A673 (cell line): Measurements from ENCODE around the gene MT1F. TPM values are rescaled to one million over a fixed set of nuclear protein-coding genes. Genes with fewer than 3 reads are reported as not detected.
A peak's percentile ranks its signal among the peaks of the same experiment; 100 is the strongest.

Experiments used
- BruUV-seq: library from RNA; stranded (reverse); fragments of 400-500 nt; replicated peaks from 2 replicates; lab custom pipeline; 2021; lab: Mats Ljungman, UMichigan
- CTCF ChIA-PET: fragments of 300-600 bp; sonication (Branson Sonifier 250); formaldehyde crosslinking; loops from one replicate; lab custom pipeline; 2022; ENCODE audit warnings: antibody characterized with exemption; lab: Charles Lee
- POLR2A ChIA-PET: fragments of 300-600 bp; sonication (Branson Sonifier 250); formaldehyde crosslinking; loops from one replicate; lab custom pipeline; 2022; ENCODE audit warnings: antibody characterized with exemption; ENCODE audit not compliant: low non-redundant PET; lab: Charles Lee
- DNase-seq: peaks from one replicate; pipeline ENCODE4 v3.0.0-alpha.2; 2015; ENCODE audit warnings: low spot score
- H3K27ac ChIP-seq: fragments of 200-600 bp; sonication (generic); 2 replicates; pipeline ENCODE4 v1.5.1; 2016; ENCODE audit warnings: mixed run types, low read depth, mild to moderate bottlenecking, mixed read lengths, antibody characterized with exemption, low read length; ENCODE audit not compliant: poor library complexity, severe bottlenecking
- H3K27me3 ChIP-seq: fragments of 200-600 bp; sonication (generic); replicated peaks from 2 replicates; pipeline ENCODE4 v1.6.1; 2017; ENCODE audit warnings: mixed run types, low read depth, mild to moderate bottlenecking, mixed read lengths, antibody characterized with exemption, low read length; ENCODE audit not compliant: insufficient read depth, poor library complexity
- H3K36me3 ChIP-seq: fragments of 200-600 bp; sonication (generic); 2 replicates; pipeline ENCODE4 v1.6.1; 2016; ENCODE audit warnings: mixed run types, mild to moderate bottlenecking, mixed read lengths, antibody characterized with exemption, low read length; ENCODE audit not compliant: insufficient read depth, poor library complexity, severe bottlenecking
- H3K4me1 ChIP-seq: fragments of 200-600 bp; sonication (generic); 2 replicates; pipeline ENCODE4 v1.6.1; 2017; ENCODE audit warnings: mixed run types, mild to moderate bottlenecking, mixed read lengths, antibody characterized with exemption, low read length; ENCODE audit not compliant: insufficient read depth, poor library complexity, severe bottlenecking
- H3K4me3 ChIP-seq: fragments of 200-600 bp; sonication (generic); 2 replicates; pipeline ENCODE4 v1.5.1; 2016; ENCODE audit warnings: low read depth, mixed run types, mild to moderate bottlenecking, mixed read lengths, low read length; ENCODE audit not compliant: poor library complexity, severe bottlenecking
- H3K9me3 ChIP-seq: fragments of 200-600 bp; sonication (generic); 2 replicates; pipeline ENCODE4 v1.6.1; 2016; ENCODE audit warnings: mixed run types, low read depth, mild to moderate bottlenecking, mixed read lengths, antibody characterized with exemption, low read length; ENCODE audit not compliant: poor library complexity, severe bottlenecking
- CTCF ChIP-seq: fragments of 300-800, 200-600 bp; sonication (generic); conservative IDR thresholded peaks from 2 replicates; pipeline ENCODE4 v1.5.1; 2017; ENCODE audit warnings: low read depth, mild to moderate bottlenecking, antibody characterized with exemption, low read length, moderate library complexity, mixed read lengths
- EZH2 ChIP-seq: fragments of 200-600 bp; sonication (generic); IDR thresholded peaks from 2 replicates; pipeline ENCODE4 v1.6.1; 2017; ENCODE audit warnings: borderline replicate concordance, low read depth, mild to moderate bottlenecking, mixed read lengths, antibody characterized with exemption, low read length; ENCODE audit not compliant: poor library complexity, severe bottlenecking
- intact Hi-C: fragments of 100-400 bp; cut with micrococcal nuclease; formaldehyde crosslinking; loops from one replicate; pipeline ENCODE4 v1.10.0; 2022; ENCODE audit not compliant: unreplicated experiment
- total RNA-seq: library from RNA; stranded (reverse); gene quantifications from 2 replicates; pipeline ENCODE4 v1.2.3, GENCODE V29; 2021

The MT1F gene
- total RNA-seq, 1 experiment from 2014 or later = 26.9 TPM

GRCh38 chr16:56623637-56624036 lies 34.1 kb upstream of the MT1F start:
- no peak overlapping the region for H3K4me3 ChIP-seq
- TF ChIP-seq EZH2 (no peak), CTCF (no peak)
- ChIA-PET POLR2A (no interaction called here), CTCF (no interaction called here)
- intact Hi-C loops = no loop called here
- H3K27me3 ChIP-seq = no peaks in the 10 kb centered on the region
- H3K9me3 ChIP-seq = no peaks in the 10 kb centered on the region
- no peaks in the 10 kb centered on the region for H3K36me3 ChIP-seq
- DNase-seq = no peak
- H3K27ac ChIP-seq = no peak overlapping the region
- BruUV-seq = no TSS peak
- H3K4me1 ChIP-seq = peaks cover 6% of the 10 kb centered on the region

GRCh38 chr16:56625140-56625942 lies 32.4 kb upstream of the MT1F start, which contains the start of gene MT1E:
MT1E (plus strand) TSS chr16:56625781; CDS start chr16:56625852, 71 bp downstream.
- TF ChIP-seq CTCF (no peak), EZH2 (no peak)
- Histone ChIP-seq H3K27ac (no peak within 1 kb of the TSS), H3K4me1 (peaks cover 6% of the 10 kb centered on the region), H3K9me3 (no peaks in the 10 kb centered on the region), H3K27me3 (no peaks in the 10 kb centered on the region), H3K36me3 (no peaks in the 10 kb centered on the region), H3K4me3 (peak within 1 kb of the TSS; percentile 40)
- CTCF ChIA-PET = interaction anchor here (0.6 kb wide), 3 partner anchors 22 to 675 kb away, joined by 3 to 6 read pairs (median 3); no protein-coding TSS in a partner anchor
- peak; percentile 70 for DNase-seq
- intact Hi-C loops = no loop called here
- BruUV-seq = no TSS peak
- POLR2A ChIA-PET = no interaction called here

- Histone ChIP-seq H3K27me3 (peaks cover 4% of the 10 kb centered on the region), H3K9me3 (no peaks in the 10 kb centered on the region), H3K27ac (no peak overlapping the region), H3K4me1 (peaks cover 6% of the 10 kb centered on the region), H3K36me3 (no peaks in the 10 kb centered on the region), H3K4me3 (peak overlapping the region; percentile 40)
- BruUV-seq = TSS peak; percentile 95
- intact Hi-C loops = no loop called here
- no peak for TF ChIP-seq CTCF
- TF ChIP-seq EZH2 = no peak
- ChIA-PET POLR2A (no interaction called here), CTCF (interaction anchor here (0.6 kb wide), 3 partner anchors 22 to 674 kb away, joined by 3 to 6 read pairs (median 3); no protein-coding TSS in a partner anchor)
- DNase-seq = no peak
Observed at GRCh38 chr16:56625943-56626654, 31.7 kb upstream of the MT1F start.
